Naive thymus-derived CD4-positive, alpha-beta T cell (primary cell): ENCODE results near the gene DCBLD1. TPM values are rescaled to one million over a fixed set of nuclear protein-coding genes. Genes with fewer than 3 reads are reported as not detected.

Experiments
- ATAC-seq: fragments of 150-1000 bp; cut with Tn5 transposase; 2 replicates; pipeline ENCODE4 v1.10.0; 2021; ENCODE audit warnings: mild to moderate bottlenecking, moderate library complexity
- CTCF ChIA-PET: fragments of 350-600 bp; sonication (Branson Sonifier 250); formaldehyde crosslinking; loops from one replicate; lab custom pipeline; 2021; ENCODE audit warnings: antibody characterized with exemption; lab: Charles Lee
- POLR2A ChIA-PET: fragments of 350-600 bp; sonication (Branson Sonifier 250); formaldehyde crosslinking; loops from one replicate; lab custom pipeline; 2021; ENCODE audit warnings: antibody characterized with exemption, inconsistent platforms; lab: Charles Lee
- DNase-seq, 9 donors: peaks; one replicate each; pipeline versions ENCODE4 v3.0.0 to v3.0.0-alpha.2; 2020 to 2022; ENCODE audit warnings: mixed read lengths in 1 of 9
- H3K27ac ChIP-seq: one replicate; pipeline ENCODE4 v1.7.0; 2013; ENCODE audit warnings: mild to moderate bottlenecking, low read depth, low read length, moderate library complexity
- H3K27me3 ChIP-seq, 2 donors: one replicate each; pipeline ENCODE4 v1.7.0; 2013; ENCODE audit warnings: low read length in 2 of 2, mild to moderate bottlenecking in 2 of 2, moderate library complexity in 2 of 2; ENCODE audit not compliant: control insufficient read depth in 2 of 2, insufficient read depth in 2 of 2
- H3K36me3 ChIP-seq, 3 experiments: 1 replicate in 2 of 3; 2 replicates in 1 of 3; pipeline ENCODE4 v1.7.0; 2013; ENCODE audit warnings: low read length in 3 of 3, mild to moderate bottlenecking in 3 of 3, moderate library complexity in 1 of 3; ENCODE audit not compliant: insufficient read depth in 3 of 3, control insufficient read depth in 2 of 3
- H3K4me1 ChIP-seq, 2 donors: one replicate each; pipeline ENCODE4 v1.7.0; 2013; ENCODE audit warnings: low read length in 2 of 2, mild to moderate bottlenecking in 2 of 2, moderate library complexity in 1 of 2; ENCODE audit not compliant: control insufficient read depth in 2 of 2, insufficient read depth in 2 of 2
- H3K4me3 ChIP-seq: 2 replicates; pipeline ENCODE4 v1.7.0; 2013; ENCODE audit warnings: mild to moderate bottlenecking, low read length
- H3K9me3 ChIP-seq, 3 experiments: 1 replicate in 2 of 3; 2 replicates in 1 of 3; pipeline ENCODE4 v1.7.0; 2013; ENCODE audit warnings: low read length in 3 of 3; ENCODE audit not compliant: control insufficient read depth in 2 of 3
- H3K27ac Mint-ChIP-seq, 9 donors: one replicate each; pipeline ENCODE4 v1.8.0; 2020 to 2022; ENCODE audit warnings: mixed read lengths in 9 of 9, mild to moderate bottlenecking in 8 of 9, moderate library complexity in 5 of 9, inconsistent platforms in 2 of 9
- H3K27me3 Mint-ChIP-seq, 5 donors: one replicate each; pipeline ENCODE4 v1.8.0; 2021 to 2022; ENCODE audit warnings: mixed read lengths in 5 of 5, mild to moderate bottlenecking in 1 of 5
- H3K36me3 Mint-ChIP-seq, 5 donors: one replicate each; pipeline ENCODE4 v1.8.0; 2020 to 2022; ENCODE audit warnings: mixed read lengths in 5 of 5, mild to moderate bottlenecking in 3 of 5, inconsistent platforms in 1 of 5
- H3K4me1 Mint-ChIP-seq, 7 donors: one replicate each; pipeline ENCODE4 v1.8.0; 2020 to 2022; ENCODE audit warnings: mixed read lengths in 7 of 7, mild to moderate bottlenecking in 3 of 7, inconsistent platforms in 1 of 7
- H3K4me3 Mint-ChIP-seq, 10 donors: one replicate each; pipeline ENCODE4 v1.8.0; 2020 to 2022; ENCODE audit warnings: mild to moderate bottlenecking in 10 of 10, mixed read lengths in 10 of 10, moderate library complexity in 6 of 10, inconsistent platforms in 2 of 10
- H3K9me3 Mint-ChIP-seq, 11 donors: one replicate each; pipeline ENCODE4 v1.8.0; 2020 to 2022; ENCODE audit warnings: mixed read lengths in 11 of 11, mild to moderate bottlenecking in 4 of 11, inconsistent platforms in 1 of 11, moderate library complexity in 1 of 11
- intact Hi-C, 2 donors: fragments of 100-400 bp; cut with micrococcal nuclease; formaldehyde crosslinking; loops; one replicate each; pipeline ENCODE4 v1.15.1; 2023
- polyA plus RNA-seq, 2 donors: library from polyadenylated mRNA; unstranded; fragments of 300-500 nt; fragmentation: Illumina TruSeq; gene quantifications; one replicate each; pipeline ENCODE4 v1.2.3, GENCODE V29; 2021
- total RNA-seq, 6 experiments: library from RNA in 5 of 6; stranded (reverse) in 5 of 6; gene quantifications; 1 replicate in 5 of 6; 2 replicates in 1 of 6; pipeline ENCODE4 v1.2.3 and lab custom pipeline; 2021 to 2026

Gene DCBLD1
- total and polyA plus RNA-seq, 7 experiments from 2014 or later, result 1.2 to 7.6 (median 4.4) TPM

DNA sequence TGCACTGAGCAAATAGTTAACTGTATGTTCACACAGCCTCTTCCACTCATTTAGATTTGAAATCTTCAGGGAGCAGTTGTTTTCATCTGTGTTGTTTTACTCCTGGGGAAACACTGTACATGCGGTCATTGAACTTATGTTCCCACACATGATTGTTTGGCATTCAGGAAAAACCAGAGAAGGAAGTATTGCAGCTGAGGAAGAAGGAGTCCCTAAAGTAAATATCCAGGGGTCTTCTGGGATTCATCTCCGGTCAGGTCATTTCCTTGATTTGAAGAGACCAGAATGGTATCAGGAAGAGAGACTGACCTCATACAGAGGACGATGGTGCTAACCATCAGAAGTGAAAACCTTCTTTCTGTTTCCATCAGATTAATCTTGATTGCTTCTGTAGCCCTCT lies 52.5 kb downstream of the DCBLD1 start:
- Mint-ChIP-seq H3K27me3 (peaks cover 9 to 28% (median 12%) of the 10 kb centered on the region in 5 donors), H3K4me1 (peaks cover 0 to 3% (median 0%) of the 10 kb centered on the region in 7 donors), H3K27ac (no peak overlapping the region), H3K9me3 (no peaks in the 10 kb centered on the region), H3K4me3 (no peak overlapping the region), H3K36me3 (peaks cover 0 to 9% (median 0%) of the 10 kb centered on the region in 5 donors)
- DNase-seq (no peak), ATAC-seq (no peak)
- Histone ChIP-seq H3K36me3 (no peaks in the 10 kb centered on the region), H3K27me3 (no peaks in the 10 kb centered on the region), H3K9me3 (no peaks in the 10 kb centered on the region), H3K4me1 (no peaks in the 10 kb centered on the region), H3K4me3 (no peak overlapping the region), H3K27ac (no peak overlapping the region)
- intact Hi-C loops, result no loop called here
- POLR2A ChIA-PET, result no interaction called here
- CTCF ChIA-PET, result no interaction called here

- Histone ChIP-seq H3K4me1 (no peaks in the 10 kb centered on the region), H3K4me3 (no peak overlapping the region), H3K36me3 (no peaks in the 10 kb centered on the region), H3K9me3 (no peaks in the 10 kb centered on the region), H3K27ac (no peak overlapping the region), H3K27me3 (no peaks in the 10 kb centered on the region)
- Mint-ChIP-seq H3K9me3 (no peaks in the 10 kb centered on the region), H3K4me1 (peaks cover 0 to 3% (median 0%) of the 10 kb centered on the region in 7 donors), H3K27ac (no peak overlapping the region), H3K36me3 (peaks cover 0 to 16% (median 0%) of the 10 kb centered on the region in 5 donors), H3K27me3 (peaks cover 9 to 28% (median 13%) of the 10 kb centered on the region in 5 donors), H3K4me3 (no peak overlapping the region)
- POLR2A ChIA-PET, result no interaction called here
- intact Hi-C loops, result no loop called here
- DNase-seq (no peak), ATAC-seq (no peak)
- CTCF ChIA-PET, result interaction anchor here (0.8 kb wide), 1 partner anchor 12 kb away, joined by 3 read pairs; no protein-coding TSS in a partner anchor
These were observed 53.8 kb downstream of the DCBLD1 start for GRCh38 chr6:117536317-117536716.

DNA sequence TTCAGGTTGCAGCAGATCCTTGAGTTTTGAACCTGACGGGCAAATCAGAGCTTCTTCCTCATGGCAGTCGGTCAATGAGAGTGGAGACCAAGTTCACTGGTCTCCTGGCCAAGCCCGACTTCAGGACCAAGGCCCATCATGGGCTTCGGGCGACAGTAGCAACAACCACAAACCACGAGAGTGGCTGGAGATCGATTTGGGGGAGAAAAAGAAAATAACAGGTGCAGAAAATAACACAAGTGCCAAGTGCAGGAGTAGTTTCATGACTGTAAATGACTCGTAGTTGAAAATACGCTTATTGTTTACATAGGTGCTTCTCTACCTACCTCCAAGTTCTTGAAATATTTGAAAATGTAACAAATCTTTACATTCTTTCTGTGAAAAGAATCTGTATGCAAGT lies 56.1 kb downstream of the DCBLD1 start:
- Mint-ChIP-seq H3K4me1 (peaks cover 0 to 3% (median 0%) of the 10 kb centered on the region in 7 donors), H3K27ac (no peak overlapping the region), H3K4me3 (no peak overlapping the region), H3K27me3 (peaks cover 9 to 28% (median 13%) of the 10 kb centered on the region in 5 donors), H3K36me3 (peaks cover 0 to 16% (median 0%) of the 10 kb centered on the region in 5 donors), H3K9me3 (no peaks in the 10 kb centered on the region)
- no peak for ATAC-seq
- ChIA-PET POLR2A (no interaction called here), CTCF (no interaction called here)
- H3K27me3 ChIP-seq, result no peaks in the 10 kb centered on the region
- H3K4me3 ChIP-seq, result no peak overlapping the region
- no peak overlapping the region for H3K27ac ChIP-seq
- H3K36me3 ChIP-seq, result no peaks in the 10 kb centered on the region
- no peaks in the 10 kb centered on the region for H3K4me1 ChIP-seq
- no peaks in the 10 kb centered on the region for H3K9me3 ChIP-seq
- intact Hi-C loops, result no loop called here
- no peak for DNase-seq

- Histone ChIP-seq H3K36me3 (no peaks in the 10 kb centered on the region), H3K27me3 (no peaks in the 10 kb centered on the region), H3K9me3 (no peaks in the 10 kb centered on the region), H3K27ac (no peak overlapping the region), H3K4me1 (no peaks in the 10 kb centered on the region), H3K4me3 (no peak overlapping the region)
- Mint-ChIP-seq H3K27ac (no peak overlapping the region), H3K9me3 (no peaks in the 10 kb centered on the region), H3K4me1 (peaks cover 0 to 3% (median 0%) of the 10 kb centered on the region in 7 donors), H3K27me3 (peaks cover 9 to 24% (median 13%) of the 10 kb centered on the region in 5 donors), H3K36me3 (peaks cover 0 to 16% (median 0%) of the 10 kb centered on the region in 5 donors), H3K4me3 (no peak overlapping the region)
- POLR2A ChIA-PET, result interaction anchor here (0.7 kb wide), 1 partner anchor 63 kb away, joined by 3 read pairs; no protein-coding TSS in a partner anchor
- DNase-seq, result no peak
- no peak for ATAC-seq
- intact Hi-C loops, result no loop called here
- CTCF ChIA-PET, result no interaction called here
These were observed 58.2 kb downstream of the DCBLD1 start for GRCh38 chr6:117540670-117541069.

- Histone ChIP-seq H3K9me3 (no peaks in the 10 kb centered on the region), H3K27ac (no peak overlapping the region), H3K36me3 (no peaks in the 10 kb centered on the region), H3K27me3 (no peaks in the 10 kb centered on the region), H3K4me1 (peaks cover 0 to 4% of the 10 kb centered on the region in 2 donors), H3K4me3 (no peak overlapping the region)
- Mint-ChIP-seq H3K27me3 (peaks cover 0 to 18% (median 12%) of the 10 kb centered on the region in 5 donors), H3K27ac (no peak overlapping the region), H3K4me3 (no peak overlapping the region), H3K36me3 (peaks cover 0 to 16% (median 0%) of the 10 kb centered on the region in 5 donors), H3K9me3 (no peaks in the 10 kb centered on the region), H3K4me1 (peaks cover 5 to 10% (median 10%) of the 10 kb centered on the region in 7 donors)
- no peak for DNase-seq
- intact Hi-C loops, result no loop called here
- no peak for ATAC-seq
- ChIA-PET POLR2A (no interaction called here), CTCF (no interaction called here)
These were observed 60.0 kb downstream of the DCBLD1 start for GRCh38 chr6:117542493-117542892.

DNA sequence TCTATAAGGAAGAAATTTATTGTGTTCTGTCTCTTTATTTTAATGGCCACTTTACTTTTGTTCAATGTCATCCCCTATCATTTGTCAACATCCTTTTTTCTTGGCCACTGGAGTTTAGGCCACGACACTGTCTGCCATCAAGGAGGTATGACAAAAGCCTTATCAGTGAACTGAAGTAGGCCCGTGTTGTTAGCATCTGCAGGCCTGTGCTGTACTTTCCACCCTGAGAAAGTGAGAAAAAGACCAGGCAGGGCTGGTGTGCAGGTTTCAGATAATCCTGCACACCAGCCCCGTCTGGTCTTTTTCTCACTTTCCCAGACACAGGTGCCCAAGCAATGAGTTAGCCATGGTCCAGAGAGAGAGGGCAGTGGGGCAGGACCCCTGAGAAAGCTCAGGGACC lies 62.2 kb downstream of the DCBLD1 start:
- intact Hi-C loops, result loop anchor here in 1 of 2 donors (5.0 kb wide), 1 partner anchor 1348 kb away; the partner anchor contains the start of gene ASF1A
- Histone ChIP-seq H3K4me3 (no peak overlapping the region), H3K9me3 (no peaks in the 10 kb centered on the region), H3K27me3 (no peaks in the 10 kb centered on the region), H3K36me3 (no peaks in the 10 kb centered on the region), H3K4me1 (peaks cover 10 to 23% of the 10 kb centered on the region in 2 donors), H3K27ac (no peak overlapping the region)
- no peak for ATAC-seq
- ChIA-PET POLR2A (no interaction called here), CTCF (no interaction called here)
- Mint-ChIP-seq H3K27ac (no peak overlapping the region), H3K27me3 (peaks cover 0 to 11% (median 0%) of the 10 kb centered on the region in 5 donors), H3K4me3 (no peak overlapping the region), H3K9me3 (no peaks in the 10 kb centered on the region), H3K4me1 (peaks cover 18 to 29% (median 26%) of the 10 kb centered on the region in 7 donors), H3K36me3 (peaks cover 0 to 8% (median 0%) of the 10 kb centered on the region in 5 donors)
- DNase-seq, result no peak

GRCh38 chr6:117545161-117545595 lies 62.7 kb downstream of the DCBLD1 start:
- Mint-ChIP-seq H3K27me3 (peaks cover 0 to 9% (median 0%) of the 10 kb centered on the region in 5 donors), H3K27ac (no peak overlapping the region), H3K4me1 (peaks cover 22 to 33% (median 31%) of the 10 kb centered on the region in 7 donors), H3K9me3 (no peaks in the 10 kb centered on the region), H3K4me3 (no peak overlapping the region), H3K36me3 (peaks cover 0 to 5% (median 0%) of the 10 kb centered on the region in 5 donors)
- no peaks in the 10 kb centered on the region for H3K36me3 ChIP-seq
- no peak overlapping the region for H3K4me3 ChIP-seq
- intact Hi-C loops, result loop anchor here in 1 of 2 donors (5.0 kb wide), 1 partner anchor 1347 kb away; the partner anchor contains the start of gene ASF1A
- H3K9me3 ChIP-seq, result no peaks in the 10 kb centered on the region
- ATAC-seq (no peak), DNase-seq (no peak)
- no peak overlapping the region for H3K27ac ChIP-seq
- H3K4me1 ChIP-seq, result peaks cover 14 to 28% of the 10 kb centered on the region in 2 donors
- no peaks in the 10 kb centered on the region for H3K27me3 ChIP-seq
- POLR2A ChIA-PET, result no interaction called here
- CTCF ChIA-PET, result no interaction called here
